ENCODE data around the gene ARL14. TPM values are rescaled to one million over a fixed set of nuclear protein-coding genes. Genes with fewer than 3 reads are reported as not detected.

ARL14 gene
- total RNA-seq, 1 experiment from 2014 or later, result 17.6 TPM

DNA sequence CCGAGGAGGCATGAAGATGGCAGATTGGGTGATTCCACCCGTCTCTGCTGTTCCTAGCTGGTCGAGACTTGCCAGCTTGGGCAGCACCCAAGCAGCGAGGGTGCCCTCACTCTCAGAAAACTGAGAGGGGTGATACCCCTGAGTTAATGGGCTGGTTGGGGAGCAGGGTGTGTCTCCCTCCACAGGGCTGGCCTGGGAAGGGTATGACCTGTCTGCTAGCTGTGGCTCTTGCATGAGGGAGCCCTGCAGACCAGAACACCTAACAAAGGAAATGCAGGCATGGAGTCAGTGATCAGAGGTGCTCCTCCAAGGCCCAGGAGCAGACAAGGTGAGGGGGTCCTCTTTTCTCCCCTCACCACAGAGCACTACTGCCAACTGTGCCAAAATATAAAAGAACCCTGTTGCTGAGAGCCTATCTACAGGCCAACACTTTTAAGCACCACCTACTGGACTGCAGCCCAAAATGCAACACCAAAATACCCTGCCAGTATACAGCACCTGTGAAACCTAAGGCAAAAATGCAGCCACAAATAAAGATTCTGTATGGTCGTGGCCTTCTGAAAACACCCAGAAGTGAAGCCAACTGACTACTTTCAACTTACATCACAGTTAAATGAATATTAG is 43.3 kb downstream of the ARL14 start:
- H2AFZ ChIP-seq, result no peak overlapping the region
- H3K4me3 ChIP-seq, result no peak overlapping the region
- ChIA-PET CTCF (no interaction called here), POLR2A (ENCODE audit: unreplicated experiment) (interaction anchor here (0.6 kb wide), 1 partner anchor 15 kb away, joined by 4 read pairs; no protein-coding TSS in a partner anchor)
- peaks cover 6% of the 10 kb centered on the region; the same call in 1 of the 2 replicates for H3K4me1 ChIP-seq (replicated peaks; ENCODE audit: insufficient read depth)
- DNase-seq, result no peak
- H3K79me2 ChIP-seq (ENCODE audit: low read depth), result no peaks in the 10 kb centered on the region
- no TSS peak for BruUV-seq (replicated peaks)
- no peak overlapping the region for H3K4me2 ChIP-seq
- H3F3A ChIP-seq (ENCODE audit: insufficient read depth, low read depth), result no peaks in the 10 kb centered on the region
- H4K20me1 ChIP-seq (ENCODE audit: insufficient read depth), result no peaks in the 10 kb centered on the region
- TF ChIP-seq CTCF (conservative IDR thresholded peaks at IDR 0.05) (no peak; the same call in 1 of the 2 replicates), EZH2 (IDR thresholded peaks at IDR 0.05; ENCODE audit: low read depth) (no peak)
- H3K9me2 ChIP-seq (ENCODE audit: insufficient read depth), result no peaks in the 10 kb centered on the region
- H3K27ac ChIP-seq, result no peak overlapping the region
- no peaks in the 10 kb centered on the region for H3K27me3 ChIP-seq (ENCODE audit: insufficient read depth, low read depth)
- no peaks in the 10 kb centered on the region for H3K36me3 ChIP-seq (ENCODE audit: low read depth)
- peaks cover 5% of the 10 kb centered on the region; the same call in 1 of the 2 replicates for H3K9me3 ChIP-seq (ENCODE audit: insufficient read depth, low read depth)
- intact Hi-C loops (cut with micrococcal nuclease; ENCODE audit: unreplicated experiment), result no loop called here

DNA sequence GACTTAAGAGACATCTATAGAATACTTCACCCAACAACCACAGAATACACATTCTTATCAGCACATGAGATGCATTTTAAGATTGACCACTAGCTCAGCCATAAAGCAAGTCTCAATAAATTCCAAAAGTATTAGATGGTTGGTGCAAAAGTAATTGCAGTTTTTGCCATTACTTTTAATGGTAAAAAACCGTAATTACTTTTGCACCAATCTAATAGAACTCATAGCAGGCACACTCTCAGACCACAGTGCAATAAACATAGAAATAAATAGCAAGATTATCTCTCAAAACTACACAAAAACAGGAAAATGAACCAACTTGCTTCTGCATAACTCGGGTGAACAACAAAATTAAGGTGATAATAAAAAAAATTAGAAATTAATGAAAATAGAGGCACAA is 45.4 kb downstream of the ARL14 start:
- no peaks in the 10 kb centered on the region for H3K9me2 ChIP-seq (ENCODE audit: insufficient read depth)
- ChIA-PET CTCF (no interaction called here), POLR2A (ENCODE audit: unreplicated experiment) (no interaction called here)
- intact Hi-C loops (cut with micrococcal nuclease; ENCODE audit: unreplicated experiment), result no loop called here
- no peak for DNase-seq
- no TSS peak for BruUV-seq (replicated peaks)
- H3K4me2 ChIP-seq, result no peak overlapping the region
- H3K4me1 ChIP-seq (replicated peaks; ENCODE audit: insufficient read depth), result no peaks in the 10 kb centered on the region
- no peaks in the 10 kb centered on the region for H4K20me1 ChIP-seq (ENCODE audit: insufficient read depth)
- H3K36me3 ChIP-seq (ENCODE audit: low read depth), result no peaks in the 10 kb centered on the region
- no peak overlapping the region for H2AFZ ChIP-seq
- TF ChIP-seq EZH2 (IDR thresholded peaks at IDR 0.05; ENCODE audit: low read depth) (no peak), CTCF (conservative IDR thresholded peaks at IDR 0.05) (no peak)
- H3K27ac ChIP-seq, result no peak overlapping the region
- peaks cover 5% of the 10 kb centered on the region; the same call in 1 of the 2 replicates for H3K9me3 ChIP-seq (ENCODE audit: insufficient read depth, low read depth)
- H3F3A ChIP-seq (ENCODE audit: insufficient read depth, low read depth), result no peaks in the 10 kb centered on the region
- no peaks in the 10 kb centered on the region for H3K79me2 ChIP-seq (ENCODE audit: low read depth)
- no peak overlapping the region for H3K4me3 ChIP-seq
- no peaks in the 10 kb centered on the region for H3K27me3 ChIP-seq (ENCODE audit: insufficient read depth, low read depth)

DNA sequence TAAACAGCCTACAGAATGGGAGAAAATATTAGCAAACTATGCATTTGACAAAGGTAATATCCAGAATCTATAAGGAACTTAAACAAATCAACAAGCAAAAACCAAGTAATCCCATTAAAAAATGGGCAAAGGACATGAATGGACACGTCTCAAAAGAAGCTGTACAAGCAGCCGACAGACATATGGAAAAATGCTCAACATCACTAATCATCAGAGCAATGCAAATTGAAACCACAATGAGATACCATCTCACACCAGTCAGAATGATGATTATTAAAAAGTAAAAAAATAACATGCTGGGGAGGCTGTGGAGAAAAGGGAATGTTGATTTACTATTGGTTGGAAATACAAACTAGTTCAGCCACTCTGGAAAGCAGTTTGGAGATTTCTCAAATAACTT is 48.4 kb downstream of the ARL14 start:
- peaks cover 5% of the 10 kb centered on the region; the same call in 1 of the 2 replicates for H3K9me3 ChIP-seq (ENCODE audit: insufficient read depth, low read depth)
- H3F3A ChIP-seq (ENCODE audit: insufficient read depth, low read depth), result no peaks in the 10 kb centered on the region
- intact Hi-C loops (cut with micrococcal nuclease; ENCODE audit: unreplicated experiment), result no loop called here
- no peaks in the 10 kb centered on the region for H3K36me3 ChIP-seq (ENCODE audit: low read depth)
- TF ChIP-seq CTCF (conservative IDR thresholded peaks at IDR 0.05), result no peak
- TF ChIP-seq EZH2 (IDR thresholded peaks at IDR 0.05; ENCODE audit: low read depth), result no peak
- H3K4me3 ChIP-seq, result no peak overlapping the region
- H3K4me2 ChIP-seq, result no peak overlapping the region
- no peaks in the 10 kb centered on the region for H3K9me2 ChIP-seq (ENCODE audit: insufficient read depth)
- no TSS peak for BruUV-seq (replicated peaks)
- no peaks in the 10 kb centered on the region for H3K4me1 ChIP-seq (replicated peaks; ENCODE audit: insufficient read depth)
- no peaks in the 10 kb centered on the region for H3K79me2 ChIP-seq (ENCODE audit: low read depth)
- no peaks in the 10 kb centered on the region for H3K27me3 ChIP-seq (ENCODE audit: insufficient read depth, low read depth)
- no peak for DNase-seq
- no peak overlapping the region for H2AFZ ChIP-seq
- H3K27ac ChIP-seq, result no peak overlapping the region
- ChIA-PET POLR2A (ENCODE audit: unreplicated experiment) (no interaction called here), CTCF (interaction anchor here (0.6 kb wide), 1 partner anchor 86 kb away, joined by 3 read pairs; no protein-coding TSS in a partner anchor)
- no peaks in the 10 kb centered on the region for H4K20me1 ChIP-seq (ENCODE audit: insufficient read depth)

Other genes with a start within 250 kb of the ARL14 start
- 14.4 and 23.3 TPM in 2 replicates for gene TRIM59, start 227.4 kb upstream of the ARL14 start, total RNA-seq (2021)
- 49.2 and 61.0 TPM in 2 replicates for gene KPNA4, start 111.6 kb upstream of the ARL14 start, total RNA-seq (2021)
- gene PPM1L, start 79.1 kb downstream of the ARL14 start, total RNA-seq (2021), result 5.0 and 5.1 TPM in 2 replicates

Data from PC-9 (cell line).